Activated naive CD4-positive, alpha-beta T cell (primary cell): ENCODE results near the gene PGBD1.

Experiments used
- DNase-seq, 4 experiments: peaks; one replicate each; lab custom pipeline; 2025; lab: John Stamatoyannopoulos, UW

PGBD1 gene

GRCh38 chr6:28335564-28336283 lies 54.4 kb downstream of the PGBD1 start, which contains the start of gene ZSCAN31:
ZSCAN31 (minus strand) TSS chr6:28336148; CDS start chr6:28329683, 6,465 bp downstream.
- peak; percentile 25 to 57 (median 40) for DNase-seq

GRCh38 chr6:28336284-28337120 lies 55.1 kb downstream of the PGBD1 start:
- DNase-seq = no peak

- DNase-seq = no peak
Observed at GRCh38 chr6:28337121-28337520, 55.7 kb downstream of the PGBD1 start.

GRCh38 chr6:28340310-28341095 lies 59.1 kb downstream of the PGBD1 start:
- DNase-seq = no peak

GRCh38 chr6:28343898-28344677 lies 62.7 kb downstream of the PGBD1 start:
- DNase-seq = no peak

- DNase-seq = no peak
Observed at GRCh38 chr6:28345201-28345600, 63.8 kb downstream of the PGBD1 start.

- no peak for DNase-seq
Observed at GRCh38 chr6:28347119-28347518, 65.7 kb downstream of the PGBD1 start.

GRCh38 chr6:28349344-28349891 lies 68.0 kb downstream of the PGBD1 start:
- DNase-seq = no peak

- DNase-seq = peak; percentile 42 to 72 (median 60)
Observed at GRCh38 chr6:28349892-28350737, 68.7 kb downstream of the PGBD1 start, which contains the start of gene ZKSCAN3. ZKSCAN3 (plus strand) TSS chr6:28349947; CDS start chr6:28359587, 9,640 bp downstream.

- DNase-seq = no peak
Observed at GRCh38 chr6:28351087-28351486, 69.7 kb downstream of the PGBD1 start.

GRCh38 chr6:28351493-28351925 lies 70.1 kb downstream of the PGBD1 start:
- no peak for DNase-seq
